GM23338 (cell line): ENCODE measurements around the gene MARCHF3. TPM values are rescaled to one million over a fixed set of nuclear protein-coding genes. Genes with fewer than 3 reads are reported as not detected.

Experiments used
- ATAC-seq: fragments of 200-7000 bp; cut with Tn5 transposase; 3 replicates; pipeline ENCODE4 v1.9.1; 2020
- DNase-seq: peaks from one replicate; pipeline ENCODE4 v3.0.0-alpha.2; 2015; ENCODE audit warnings: low spot score
- H2AFZ ChIP-seq: fragments of 200-600 bp; sonication (generic); 2 replicates; pipeline ENCODE4 v1.8.0; 2016; ENCODE audit warnings: antibody characterized with exemption, mild to moderate bottlenecking, moderate library complexity
- H3F3A ChIP-seq: fragments of 200-600 bp; sonication (generic); replicated peaks from 2 replicates; pipeline ENCODE4 v1.8.0; 2017; ENCODE audit warnings: antibody characterized with exemption, mixed run types, low read depth
- H3K27ac ChIP-seq: fragments of 200-600 bp; sonication (generic); 2 replicates; pipeline ENCODE4 v1.6.1; 2016; ENCODE audit warnings: low read depth
- H3K27me3 ChIP-seq: fragments of 200-600 bp; sonication (generic); 2 replicates; pipeline ENCODE4 v1.8.0; 2016; ENCODE audit warnings: mild to moderate bottlenecking, mixed run types, moderate library complexity; ENCODE audit not compliant: insufficient read depth
- H3K36me3 ChIP-seq: fragments of 200-600 bp; sonication (generic); 2 replicates; pipeline ENCODE4 v1.8.0; 2016; ENCODE audit warnings: mild to moderate bottlenecking; ENCODE audit not compliant: insufficient read depth
- H3K4me1 ChIP-seq: fragments of 200-600 bp; sonication (generic); 2 replicates; pipeline ENCODE4 v1.8.0; 2016; ENCODE audit warnings: mild to moderate bottlenecking, moderate library complexity; ENCODE audit not compliant: insufficient read depth
- H3K4me2 ChIP-seq: fragments of 200-600 bp; sonication (generic); 2 replicates; pipeline ENCODE4 v1.7.1; 2017; ENCODE audit warnings: mixed run types
- H3K4me3 ChIP-seq: fragments of 200-600 bp; sonication (generic); 2 replicates; pipeline ENCODE4 v1.6.1; 2016; ENCODE audit warnings: mixed run types
- H3K79me2 ChIP-seq: fragments of 200-600 bp; sonication (generic); replicated peaks from 2 replicates; pipeline ENCODE4 v1.8.0; 2017; ENCODE audit warnings: mild to moderate bottlenecking; ENCODE audit not compliant: insufficient read depth
- H3K9me2 ChIP-seq: fragments of 200-600 bp; sonication (generic); 2 replicates; pipeline ENCODE4 v1.8.0; 2017; ENCODE audit not compliant: insufficient read depth
- H4K20me1 ChIP-seq: fragments of 200-600 bp; sonication (generic); replicated peaks from 2 replicates; pipeline ENCODE4 v1.8.0; 2017; ENCODE audit warnings: mild to moderate bottlenecking; ENCODE audit not compliant: insufficient read depth
- H3K27ac Mint-ChIP-seq: 2 replicates; pipeline ENCODE4 v1.8.0; 2020; ENCODE audit warnings: inconsistent platforms, mild to moderate bottlenecking, moderate library complexity, mixed read lengths
- H3K27me3 Mint-ChIP-seq: 3 replicates; pipeline ENCODE4 v1.8.0; 2022; ENCODE audit warnings: low read depth, mild to moderate bottlenecking, moderate library complexity, mixed read lengths, inconsistent platforms; ENCODE audit not compliant: insufficient read depth, poor library complexity
- H3K36me3 Mint-ChIP-seq: 3 replicates; pipeline ENCODE4 v1.8.0; 2021; ENCODE audit warnings: low read depth, mild to moderate bottlenecking, inconsistent platforms, moderate library complexity, mixed read lengths
- H3K4me1 Mint-ChIP-seq: 3 replicates; pipeline ENCODE4 v1.8.0; 2020; ENCODE audit warnings: mild to moderate bottlenecking, inconsistent platforms, mixed read lengths
- H3K4me3 Mint-ChIP-seq: 3 replicates; pipeline ENCODE4 v1.8.0; 2021; ENCODE audit warnings: moderate library complexity, mild to moderate bottlenecking, inconsistent platforms, mixed read lengths
- H3K9me3 Mint-ChIP-seq: 3 replicates; pipeline ENCODE4 v1.8.0; 2020; ENCODE audit warnings: moderate library complexity, mild to moderate bottlenecking, inconsistent platforms, mixed read lengths
- CREB1 ChIP-seq: fragments of 250-450 bp; sonication (Bioruptor Pico); IDR thresholded peaks from 2 replicates; pipeline ENCODE4 v1.5.0; 2020; ENCODE audit warnings: low read depth, mild to moderate bottlenecking, moderate library complexity
- EZH2 ChIP-seq: fragments of 200-600 bp; sonication (generic); IDR thresholded peaks from one replicate; pipeline ENCODE4 v1.8.0; 2017; ENCODE audit warnings: antibody characterized with exemption, mild to moderate bottlenecking, low read depth; ENCODE audit not compliant: unreplicated experiment
- EZH2phosphoT487 ChIP-seq: fragments of 200-600 bp; sonication (generic); IDR thresholded peaks from one replicate; pipeline ENCODE4 v1.8.1; 2018; ENCODE audit warnings: antibody characterized with exemption; ENCODE audit not compliant: unreplicated experiment
- JUNB ChIP-seq: IDR thresholded peaks from one replicate; pipeline ENCODE4 v1.6.1; 2016; ENCODE audit warnings: antibody characterized with exemption; ENCODE audit not compliant: unreplicated experiment
- NANOG ChIP-seq: IDR thresholded peaks from 2 replicates; pipeline ENCODE4 v1.6.1; 2016; ENCODE audit warnings: antibody characterized with exemption, borderline replicate concordance
- POLR2AphosphoS5 ChIP-seq: IDR thresholded peaks from 2 replicates; pipeline ENCODE4 v1.6.1; 2016; ENCODE audit warnings: antibody characterized with exemption, low read depth
- STAT1 ChIP-seq: IDR thresholded peaks from one replicate; pipeline ENCODE4 v1.6.1; 2016; ENCODE audit warnings: antibody characterized with exemption; ENCODE audit not compliant: unreplicated experiment
- ZNF114 ChIP-seq: fragments of 250-450 bp; sonication (Bioruptor Pico); IDR thresholded peaks from 2 replicates; pipeline ENCODE4 v1.5.0; 2020; ENCODE audit warnings: mild to moderate bottlenecking, moderate library complexity
- ZNF331 ChIP-seq: fragments of 250-450 bp; sonication (Bioruptor Pico); IDR thresholded peaks from 2 replicates; pipeline ENCODE4 v1.5.0; 2020; ENCODE audit warnings: low read depth, mild to moderate bottlenecking, moderate library complexity
- polyA plus RNA-seq: library from polyadenylated mRNA; unstranded; fragments of >200 nt; fragmentation: Nextera tagmentation; extraction: Ambion mirVana; gene quantifications from 2 replicates; pipeline ENCODE4 v1.2.1, GENCODE V29; 2016
- total RNA-seq: library from RNA; depleted of rRNA; stranded (reverse); fragments of >200 nt; shearing (Covaris generic); gene quantifications from 2 replicates; pipeline ENCODE4 v1.2.3, GENCODE V29; 2014
- TF ChIP-seq, protein P1 (sequence below), 2 experiments: fragments of 200-600 bp in 1 of 2; sonication (generic) in 1 of 2; conservative IDR thresholded peaks; 2 replicates each; pipeline versions ENCODE4 v1.5.1 to v1.6.1; 2016 to 2017; ENCODE audit warnings: antibody characterized with exemption in 2 of 2, low read depth in 2 of 2, mild to moderate bottlenecking in 2 of 2, moderate library complexity in 1 of 2
- TF ChIP-seq, protein P2 (sequence below): IDR thresholded peaks from one replicate; pipeline ENCODE4 v1.6.1; 2018; ENCODE audit warnings: antibody characterized with exemption; ENCODE audit not compliant: unreplicated experiment
- TF ChIP-seq, protein P3 (sequence below): fragments of 250-450 bp; sonication (Bioruptor Pico); IDR thresholded peaks from 2 replicates; pipeline ENCODE4 v1.5.0; 2020; ENCODE audit warnings: mild to moderate bottlenecking, moderate library complexity

The MARCHF3 gene
- total and polyA plus RNA-seq, 2 experiments from 2014 or later: 7.0 to 12.7 TPM

DNA sequence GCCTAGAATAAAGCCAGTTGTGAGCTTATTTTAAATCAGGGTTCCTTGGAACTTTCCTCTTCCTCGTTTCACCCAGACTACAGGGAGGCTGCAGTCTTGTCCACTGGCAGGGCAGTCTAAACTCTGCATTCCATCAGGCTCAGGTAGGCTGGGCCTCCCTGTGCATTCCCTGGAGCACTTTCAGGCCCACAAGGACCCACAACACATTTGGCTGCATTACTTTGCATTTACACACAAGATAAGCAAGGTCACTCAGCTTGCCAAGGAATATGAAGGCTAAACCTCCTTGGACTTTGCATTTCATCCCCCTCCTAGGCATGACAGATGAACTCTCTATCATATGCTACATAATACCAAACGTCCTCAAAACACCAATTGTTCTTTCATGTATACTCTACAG is 104.2 kb downstream of the MARCHF3 start:
- Histone ChIP-seq H3K27ac (no peak overlapping the region), H3K79me2 (0 out of 2 replicates have a peak, but pooled peaks cover 6% of the 10 kb centered on the region), H3K27me3 (no peaks in the 10 kb centered on the region), H4K20me1 (no peaks in the 10 kb centered on the region), H3K4me2 (no peak overlapping the region), H3K9me2 (peaks cover 6% of the 10 kb centered on the region; the same call in 1 of the 2 replicates), H3K4me1 (peaks cover 29% of the 10 kb centered on the region), H2AFZ (no peak overlapping the region), H3F3A (no peaks in the 10 kb centered on the region), H3K4me3 (no peak overlapping the region), H3K36me3 (no peaks in the 10 kb centered on the region)
- no peaks in the 10 kb centered on the region for H3K36me3 Mint-ChIP-seq
- H3K27me3 Mint-ChIP-seq: peaks cover 2% of the 10 kb centered on the region
- H3K9me3 Mint-ChIP-seq: no peaks in the 10 kb centered on the region
- H3K4me3 Mint-ChIP-seq: no peak overlapping the region
- peak; percentile 51 for ATAC-seq
- no peak for TF ChIP-seq CREB1 (CRISPR knock-in tag)
- TF ChIP-seq ZNF114 (CRISPR knock-in tag): no peak
- no peak for TF ChIP-seq STAT1
- TF ChIP-seq EZH2phosphoT487: no peak
- TF ChIP-seq, protein P1, sequence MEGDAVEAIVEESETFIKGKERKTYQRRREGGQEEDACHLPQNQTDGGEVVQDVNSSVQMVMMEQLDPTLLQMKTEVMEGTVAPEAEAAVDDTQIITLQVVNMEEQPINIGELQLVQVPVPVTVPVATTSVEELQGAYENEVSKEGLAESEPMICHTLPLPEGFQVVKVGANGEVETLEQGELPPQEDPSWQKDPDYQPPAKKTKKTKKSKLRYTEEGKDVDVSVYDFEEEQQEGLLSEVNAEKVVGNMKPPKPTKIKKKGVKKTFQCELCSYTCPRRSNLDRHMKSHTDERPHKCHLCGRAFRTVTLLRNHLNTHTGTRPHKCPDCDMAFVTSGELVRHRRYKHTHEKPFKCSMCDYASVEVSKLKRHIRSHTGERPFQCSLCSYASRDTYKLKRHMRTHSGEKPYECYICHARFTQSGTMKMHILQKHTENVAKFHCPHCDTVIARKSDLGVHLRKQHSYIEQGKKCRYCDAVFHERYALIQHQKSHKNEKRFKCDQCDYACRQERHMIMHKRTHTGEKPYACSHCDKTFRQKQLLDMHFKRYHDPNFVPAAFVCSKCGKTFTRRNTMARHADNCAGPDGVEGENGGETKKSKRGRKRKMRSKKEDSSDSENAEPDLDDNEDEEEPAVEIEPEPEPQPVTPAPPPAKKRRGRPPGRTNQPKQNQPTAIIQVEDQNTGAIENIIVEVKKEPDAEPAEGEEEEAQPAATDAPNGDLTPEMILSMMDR (conservative IDR thresholded peaks at IDR 0.05; ENCODE audit: low read depth in 2 of 2): no peak
- no peak for TF ChIP-seq POLR2AphosphoS5
- TF ChIP-seq, protein P2, sequence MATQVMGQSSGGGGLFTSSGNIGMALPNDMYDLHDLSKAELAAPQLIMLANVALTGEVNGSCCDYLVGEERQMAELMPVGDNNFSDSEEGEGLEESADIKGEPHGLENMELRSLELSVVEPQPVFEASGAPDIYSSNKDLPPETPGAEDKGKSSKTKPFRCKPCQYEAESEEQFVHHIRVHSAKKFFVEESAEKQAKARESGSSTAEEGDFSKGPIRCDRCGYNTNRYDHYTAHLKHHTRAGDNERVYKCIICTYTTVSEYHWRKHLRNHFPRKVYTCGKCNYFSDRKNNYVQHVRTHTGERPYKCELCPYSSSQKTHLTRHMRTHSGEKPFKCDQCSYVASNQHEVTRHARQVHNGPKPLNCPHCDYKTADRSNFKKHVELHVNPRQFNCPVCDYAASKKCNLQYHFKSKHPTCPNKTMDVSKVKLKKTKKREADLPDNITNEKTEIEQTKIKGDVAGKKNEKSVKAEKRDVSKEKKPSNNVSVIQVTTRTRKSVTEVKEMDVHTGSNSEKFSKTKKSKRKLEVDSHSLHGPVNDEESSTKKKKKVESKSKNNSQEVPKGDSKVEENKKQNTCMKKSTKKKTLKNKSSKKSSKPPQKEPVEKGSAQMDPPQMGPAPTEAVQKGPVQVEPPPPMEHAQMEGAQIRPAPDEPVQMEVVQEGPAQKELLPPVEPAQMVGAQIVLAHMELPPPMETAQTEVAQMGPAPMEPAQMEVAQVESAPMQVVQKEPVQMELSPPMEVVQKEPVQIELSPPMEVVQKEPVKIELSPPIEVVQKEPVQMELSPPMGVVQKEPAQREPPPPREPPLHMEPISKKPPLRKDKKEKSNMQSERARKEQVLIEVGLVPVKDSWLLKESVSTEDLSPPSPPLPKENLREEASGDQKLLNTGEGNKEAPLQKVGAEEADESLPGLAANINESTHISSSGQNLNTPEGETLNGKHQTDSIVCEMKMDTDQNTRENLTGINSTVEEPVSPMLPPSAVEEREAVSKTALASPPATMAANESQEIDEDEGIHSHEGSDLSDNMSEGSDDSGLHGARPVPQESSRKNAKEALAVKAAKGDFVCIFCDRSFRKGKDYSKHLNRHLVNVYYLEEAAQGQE: no peak
- TF ChIP-seq, protein P3, sequence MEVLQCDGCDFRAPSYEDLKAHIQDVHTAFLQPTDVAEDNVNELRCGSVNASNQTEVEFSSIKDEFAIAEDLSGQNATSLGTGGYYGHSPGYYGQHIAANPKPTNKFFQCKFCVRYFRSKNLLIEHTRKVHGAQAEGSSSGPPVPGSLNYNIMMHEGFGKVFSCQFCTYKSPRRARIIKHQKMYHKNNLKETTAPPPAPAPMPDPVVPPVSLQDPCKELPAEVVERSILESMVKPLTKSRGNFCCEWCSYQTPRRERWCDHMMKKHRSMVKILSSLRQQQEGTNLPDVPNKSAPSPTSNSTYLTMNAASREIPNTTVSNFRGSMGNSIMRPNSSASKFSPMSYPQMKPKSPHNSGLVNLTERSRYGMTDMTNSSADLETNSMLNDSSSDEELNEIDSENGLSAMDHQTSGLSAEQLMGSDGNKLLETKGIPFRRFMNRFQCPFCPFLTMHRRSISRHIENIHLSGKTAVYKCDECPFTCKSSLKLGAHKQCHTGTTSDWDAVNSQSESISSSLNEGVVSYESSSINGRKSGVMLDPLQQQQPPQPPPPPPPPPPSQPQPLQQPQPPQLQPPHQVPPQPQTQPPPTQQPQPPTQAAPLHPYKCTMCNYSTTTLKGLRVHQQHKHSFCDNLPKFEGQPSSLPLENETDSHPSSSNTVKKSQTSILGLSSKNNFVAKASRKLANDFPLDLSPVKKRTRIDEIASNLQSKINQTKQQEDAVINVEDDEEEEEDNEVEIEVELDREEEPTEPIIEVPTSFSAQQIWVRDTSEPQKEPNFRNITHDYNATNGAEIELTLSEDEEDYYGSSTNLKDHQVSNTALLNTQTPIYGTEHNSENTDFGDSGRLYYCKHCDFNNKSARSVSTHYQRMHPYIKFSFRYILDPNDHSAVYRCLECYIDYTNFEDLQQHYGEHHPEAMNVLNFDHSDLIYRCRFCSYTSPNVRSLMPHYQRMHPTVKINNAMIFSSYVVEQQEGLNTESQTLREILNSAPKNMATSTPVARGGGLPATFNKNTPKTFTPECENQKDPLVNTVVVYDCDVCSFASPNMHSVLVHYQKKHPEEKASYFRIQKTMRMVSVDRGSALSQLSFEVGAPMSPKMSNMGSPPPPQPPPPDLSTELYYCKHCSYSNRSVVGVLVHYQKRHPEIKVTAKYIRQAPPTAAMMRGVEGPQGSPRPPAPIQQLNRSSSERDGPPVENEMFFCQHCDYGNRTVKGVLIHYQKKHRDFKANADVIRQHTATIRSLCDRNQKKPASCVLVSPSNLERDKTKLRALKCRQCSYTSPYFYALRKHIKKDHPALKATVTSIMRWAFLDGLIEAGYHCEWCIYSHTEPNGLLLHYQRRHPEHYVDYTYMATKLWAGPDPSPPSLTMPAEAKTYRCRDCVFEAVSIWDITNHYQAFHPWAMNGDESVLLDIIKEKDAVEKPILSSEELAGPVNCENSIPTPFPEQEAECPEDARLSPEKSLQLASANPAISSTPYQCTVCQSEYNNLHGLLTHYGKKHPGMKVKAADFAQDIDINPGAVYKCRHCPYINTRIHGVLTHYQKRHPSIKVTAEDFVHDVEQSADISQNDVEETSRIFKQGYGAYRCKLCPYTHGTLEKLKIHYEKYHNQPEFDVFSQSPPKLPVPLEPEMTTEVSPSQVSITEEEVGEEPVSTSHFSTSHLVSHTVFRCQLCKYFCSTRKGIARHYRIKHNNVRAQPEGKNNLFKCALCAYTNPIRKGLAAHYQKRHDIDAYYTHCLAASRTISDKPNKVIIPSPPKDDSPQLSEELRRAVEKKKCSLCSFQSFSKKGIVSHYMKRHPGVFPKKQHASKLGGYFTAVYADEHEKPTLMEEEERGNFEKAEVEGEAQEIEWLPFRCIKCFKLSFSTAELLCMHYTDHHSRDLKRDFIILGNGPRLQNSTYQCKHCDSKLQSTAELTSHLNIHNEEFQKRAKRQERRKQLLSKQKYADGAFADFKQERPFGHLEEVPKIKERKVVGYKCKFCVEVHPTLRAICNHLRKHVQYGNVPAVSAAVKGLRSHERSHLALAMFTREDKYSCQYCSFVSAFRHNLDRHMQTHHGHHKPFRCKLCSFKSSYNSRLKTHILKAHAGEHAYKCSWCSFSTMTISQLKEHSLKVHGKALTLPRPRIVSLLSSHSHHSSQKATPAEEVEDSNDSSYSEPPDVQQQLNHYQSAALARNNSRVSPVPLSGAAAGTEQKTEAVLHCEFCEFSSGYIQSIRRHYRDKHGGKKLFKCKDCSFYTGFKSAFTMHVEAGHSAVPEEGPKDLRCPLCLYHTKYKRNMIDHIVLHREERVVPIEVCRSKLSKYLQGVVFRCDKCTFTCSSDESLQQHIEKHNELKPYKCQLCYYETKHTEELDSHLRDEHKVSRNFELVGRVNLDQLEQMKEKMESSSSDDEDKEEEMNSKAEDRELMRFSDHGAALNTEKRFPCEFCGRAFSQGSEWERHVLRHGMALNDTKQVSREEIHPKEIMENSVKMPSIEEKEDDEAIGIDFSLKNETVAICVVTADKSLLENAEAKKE (CRISPR knock-in tag): no peak
- no peak for TF ChIP-seq ZNF331 (CRISPR knock-in tag)
- TF ChIP-seq JUNB: no peak
- no peak for TF ChIP-seq NANOG
- TF ChIP-seq EZH2: no peak
- H3K27ac Mint-ChIP-seq: no peak overlapping the region
- DNase-seq: no peak
- H3K4me1 Mint-ChIP-seq: peaks cover 30% of the 10 kb centered on the region
